NCI-H2081 (cell line): ENCODE data around the gene PILRA.
A peak's percentile ranks its signal among the peaks of the same experiment; 100 is the strongest.
"Not testable (repeated sequence)": the region's sequence is repeated elsewhere in the genome, so short reads cannot be mapped to it uniquely, and the experiment has no call there.

Experiments used
- DNase-seq, 2 experiments: peaks; one replicate each; lab custom pipeline; 2025; lab: John Stamatoyannopoulos, UW

Gene PILRA

DNA sequence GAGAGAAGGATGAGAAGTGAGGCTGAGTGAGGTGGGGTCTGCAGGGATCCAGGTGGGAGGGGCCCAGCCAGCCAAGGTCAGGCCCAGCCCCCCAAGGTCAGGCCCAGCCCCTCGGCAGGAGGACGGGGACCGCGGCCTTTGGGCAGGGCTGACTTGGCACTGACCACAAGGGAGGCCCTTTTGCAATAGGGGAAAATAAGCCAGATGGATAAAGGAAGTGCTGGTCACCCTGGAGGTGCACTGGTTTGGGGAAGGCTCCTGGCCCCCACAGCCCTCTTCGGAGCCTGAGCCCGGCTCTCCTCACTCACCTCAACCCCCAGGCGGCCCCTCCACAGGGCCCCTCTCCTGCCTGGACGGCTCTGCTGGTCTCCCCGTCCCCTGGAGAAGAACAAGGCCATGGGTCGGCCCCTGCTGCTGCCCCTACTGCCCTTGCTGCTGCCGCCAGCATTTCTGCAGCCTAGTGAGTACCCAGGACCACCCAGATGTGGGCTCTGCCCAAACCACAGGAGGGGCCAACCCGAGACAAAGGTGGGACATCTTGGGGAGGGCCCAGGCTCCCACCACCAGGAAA, at the start of gene PILRA:
Gene PILRA, plus strand, starts transcription at position 227 of the 571 bp plus-strand sequence. Its CDS starts 170 bp downstream, at position 397.
- no peak for DNase-seq

- DNase-seq, result not testable (repeated sequence)
These were observed 49.1 kb upstream of the PILRA start for GRCh38 chr7:100324194-100324593.

GRCh38 chr7:100325671-100326070, 47.6 kb upstream of the PILRA start:
- DNase-seq, result not testable (repeated sequence)

DNA sequence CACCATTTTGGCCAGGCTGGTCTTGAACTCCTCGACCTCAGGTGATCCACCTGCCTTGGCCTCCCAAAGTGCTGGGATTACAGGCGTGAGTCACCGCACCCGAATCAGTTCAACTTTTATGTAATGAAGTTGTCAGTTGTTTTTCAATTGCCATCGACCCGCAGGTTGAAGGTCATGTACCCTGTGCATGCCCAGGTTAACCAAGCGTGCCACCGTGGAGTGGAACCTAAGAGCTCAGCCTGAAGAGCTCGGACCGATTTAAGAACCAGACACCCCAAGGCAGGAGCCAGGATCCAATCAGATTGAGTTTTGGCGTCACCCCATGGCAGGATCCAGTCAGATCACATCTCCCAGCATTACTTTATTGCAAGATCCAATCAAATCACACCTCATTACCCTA, 46.4 kb upstream of the PILRA start:
- not testable (repeated sequence) for DNase-seq

DNA sequence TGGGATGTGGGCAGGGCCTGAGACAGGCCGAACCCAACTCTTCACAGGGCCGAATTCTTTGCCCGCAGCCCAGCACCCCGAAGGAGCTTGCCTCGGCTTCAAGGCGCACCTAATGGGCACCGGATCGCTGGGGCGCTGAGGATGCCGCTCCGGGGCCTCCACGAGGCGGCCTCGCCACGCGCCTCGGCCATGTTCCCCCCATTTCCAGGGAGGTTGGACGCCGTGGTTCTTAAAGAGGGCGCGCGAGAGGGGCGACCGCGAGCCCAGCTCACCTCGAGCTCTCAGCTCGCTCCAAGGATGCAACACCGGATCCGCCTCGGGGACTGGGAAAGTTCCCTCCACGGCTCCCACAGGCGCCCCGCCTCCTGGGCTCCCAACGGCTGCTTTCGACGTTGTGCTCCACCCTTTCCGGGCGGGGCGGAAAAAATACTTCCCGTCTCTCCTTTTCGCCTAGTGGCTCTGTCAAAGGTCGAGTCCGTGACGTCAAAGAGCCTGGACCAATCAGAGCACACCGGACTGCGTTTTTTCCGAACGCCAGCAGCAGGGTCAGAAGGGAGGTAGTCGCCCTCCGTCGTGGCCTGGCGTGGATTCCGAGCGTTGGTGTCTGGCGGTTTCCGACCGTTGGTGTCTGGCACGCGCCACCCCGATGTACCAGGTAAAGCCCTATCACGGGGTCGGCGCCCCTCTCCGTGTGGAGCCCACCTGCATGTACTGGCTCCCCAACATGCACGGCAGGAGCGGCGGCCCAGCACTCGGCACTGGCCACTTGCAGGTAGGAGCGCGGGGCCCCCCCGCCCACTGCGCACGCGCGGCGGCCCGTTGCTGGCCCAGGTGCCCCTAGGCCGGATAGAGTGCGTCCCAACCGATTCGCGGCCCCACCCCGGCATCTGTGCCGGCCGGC, 37.5 kb upstream of the PILRA start:
- peak; percentile 90 to 96 for DNase-seq

DNA sequence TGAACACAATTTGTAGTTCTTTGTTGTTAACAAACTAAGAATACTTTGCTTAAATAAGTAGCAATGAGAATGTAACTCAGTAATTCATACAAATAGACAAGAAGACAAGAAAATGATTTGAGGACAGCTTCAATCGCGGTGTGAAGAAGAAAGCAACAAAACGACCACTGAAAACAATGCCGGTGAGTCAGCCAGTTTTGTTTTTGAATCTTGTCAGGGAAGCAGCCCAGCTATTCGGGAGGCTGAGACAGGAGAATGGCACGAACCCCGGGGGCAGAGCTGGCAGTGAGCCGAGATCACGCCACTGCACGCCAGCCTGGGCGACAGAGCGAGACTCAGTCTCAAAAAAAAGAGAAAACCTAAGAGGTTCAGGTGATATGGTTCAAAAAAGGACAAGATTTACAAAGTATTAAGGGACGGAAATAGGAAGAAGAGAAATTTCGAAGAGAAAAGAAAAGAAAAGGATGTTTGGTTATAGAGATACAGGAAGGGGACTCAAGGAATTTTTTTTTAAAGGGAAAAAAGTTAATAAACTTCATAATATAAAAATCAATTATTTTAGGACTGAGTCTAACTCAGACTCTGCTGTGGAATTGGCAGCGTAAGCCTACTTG, 35.1 kb upstream of the PILRA start:
- not testable (repeated sequence) for DNase-seq

DNA sequence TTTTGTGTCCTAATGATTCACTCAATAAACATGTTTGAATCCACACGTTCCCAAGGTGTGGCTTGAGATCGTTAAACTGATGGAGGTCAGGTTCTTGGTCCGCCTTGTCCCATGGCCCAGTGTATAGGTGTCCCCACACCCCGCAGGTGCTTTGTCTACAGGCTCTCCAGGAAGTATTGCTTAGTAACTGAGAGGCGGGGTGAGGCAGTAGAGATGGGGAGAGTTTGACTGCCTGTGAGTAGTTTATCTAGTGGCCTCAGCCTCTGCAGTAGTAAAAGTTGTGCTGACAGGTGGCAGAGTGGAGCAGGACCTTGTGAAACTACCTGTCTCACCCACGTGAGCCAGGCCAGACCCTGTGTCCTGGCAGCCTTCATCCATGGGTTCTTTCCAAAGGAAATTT, 32.0 kb upstream of the PILRA start:
- DNase-seq, result not testable (repeated sequence)

GRCh38 chr7:100342765-100343164, 30.5 kb upstream of the PILRA start:
- no peak for DNase-seq

GRCh38 chr7:100344124-100344559, 29.1 kb upstream of the PILRA start:
- not testable (repeated sequence) for DNase-seq

GRCh38 chr7:100344560-100345287, 28.6 kb upstream of the PILRA start:
- DNase-seq, result peak in 1 of 2 experiments; percentile 14

DNA sequence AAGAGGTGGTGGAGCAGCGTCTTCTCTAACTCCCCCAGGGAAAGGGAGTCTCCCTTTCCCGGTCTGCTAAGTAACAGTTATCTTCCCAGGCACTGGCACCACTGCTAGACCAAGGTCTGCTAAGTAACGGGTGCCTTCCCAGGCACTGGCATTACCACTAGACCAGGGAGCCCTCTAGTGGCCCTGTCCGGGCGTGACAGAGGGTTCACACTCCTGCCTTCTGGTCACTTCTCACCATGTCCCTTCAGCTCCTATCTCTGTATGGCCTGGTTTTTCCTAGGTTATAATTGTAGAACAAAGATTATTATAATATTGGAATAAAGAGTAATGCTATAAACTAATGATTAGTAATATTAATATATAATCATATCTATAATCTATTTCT, 28.0 kb upstream of the PILRA start:
- peak; percentile 50 to 56 for DNase-seq

DNA sequence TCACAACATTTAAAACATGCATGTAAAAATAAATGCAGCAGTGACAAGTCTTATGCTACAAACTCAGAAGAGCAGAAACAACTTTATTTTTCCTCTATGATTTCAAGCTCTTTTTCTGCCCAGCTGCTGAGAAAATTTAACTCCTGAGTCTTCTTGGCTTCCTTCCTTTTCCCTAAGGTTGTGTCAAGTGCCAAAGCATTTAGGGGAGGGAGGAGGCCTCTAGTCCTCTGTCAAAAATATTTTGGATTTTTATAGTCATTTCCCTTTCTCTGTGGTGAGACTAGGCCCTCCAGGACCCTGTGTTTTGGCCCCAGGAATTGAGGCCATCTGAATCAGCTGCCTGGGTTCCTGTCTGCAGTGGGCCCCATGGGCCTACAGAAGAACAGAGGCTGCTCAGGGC, 26.4 kb upstream of the PILRA start:
- DNase-seq, result no peak

DNA sequence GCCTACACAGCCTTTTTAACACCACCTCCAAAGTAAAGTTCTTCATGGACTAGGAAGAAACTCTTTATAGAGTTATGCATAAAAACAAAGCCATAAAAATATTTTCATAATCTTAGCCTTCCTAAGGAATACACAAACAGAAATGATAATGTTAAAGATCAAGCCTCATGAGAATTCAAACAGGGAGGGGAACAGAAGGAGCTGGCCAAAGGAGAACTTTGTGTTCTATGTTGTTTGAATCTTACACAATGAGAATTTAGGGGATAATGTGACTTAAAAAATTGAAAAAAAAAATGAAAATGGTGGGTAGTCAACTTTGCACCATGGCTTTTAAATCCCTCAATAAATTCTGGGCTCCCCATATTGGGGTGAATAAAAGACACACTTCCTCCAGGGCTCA, 24.5 kb upstream of the PILRA start:
- DNase-seq, result no peak

DNA sequence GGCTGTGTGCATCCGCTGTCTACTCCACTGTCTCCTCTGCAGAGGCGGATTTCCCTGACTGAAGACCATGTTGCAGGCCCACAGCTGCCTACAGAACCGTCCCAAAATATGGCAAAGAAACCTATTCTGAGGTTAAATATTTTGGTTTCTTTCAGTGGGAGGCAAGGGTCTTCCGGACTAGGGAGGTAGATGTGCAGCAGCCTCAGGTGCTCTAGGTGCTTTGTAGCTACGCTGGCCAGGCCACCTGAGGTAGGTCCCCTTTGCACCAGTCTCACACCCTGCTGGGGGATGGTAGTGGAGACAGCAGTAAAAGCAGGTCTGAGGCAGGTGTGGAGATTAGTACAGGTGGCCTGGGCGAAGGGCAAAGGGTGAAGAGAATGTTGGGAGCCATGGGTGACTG, 23.5 kb upstream of the PILRA start:
- DNase-seq, result no peak

- no peak for DNase-seq
These were observed 21.6 kb upstream of the PILRA start for GRCh38 chr7:100351657-100352058.

- DNase-seq, result not testable (repeated sequence)
These were observed 21.0 kb upstream of the PILRA start for GRCh38 chr7:100352230-100352781.

DNA sequence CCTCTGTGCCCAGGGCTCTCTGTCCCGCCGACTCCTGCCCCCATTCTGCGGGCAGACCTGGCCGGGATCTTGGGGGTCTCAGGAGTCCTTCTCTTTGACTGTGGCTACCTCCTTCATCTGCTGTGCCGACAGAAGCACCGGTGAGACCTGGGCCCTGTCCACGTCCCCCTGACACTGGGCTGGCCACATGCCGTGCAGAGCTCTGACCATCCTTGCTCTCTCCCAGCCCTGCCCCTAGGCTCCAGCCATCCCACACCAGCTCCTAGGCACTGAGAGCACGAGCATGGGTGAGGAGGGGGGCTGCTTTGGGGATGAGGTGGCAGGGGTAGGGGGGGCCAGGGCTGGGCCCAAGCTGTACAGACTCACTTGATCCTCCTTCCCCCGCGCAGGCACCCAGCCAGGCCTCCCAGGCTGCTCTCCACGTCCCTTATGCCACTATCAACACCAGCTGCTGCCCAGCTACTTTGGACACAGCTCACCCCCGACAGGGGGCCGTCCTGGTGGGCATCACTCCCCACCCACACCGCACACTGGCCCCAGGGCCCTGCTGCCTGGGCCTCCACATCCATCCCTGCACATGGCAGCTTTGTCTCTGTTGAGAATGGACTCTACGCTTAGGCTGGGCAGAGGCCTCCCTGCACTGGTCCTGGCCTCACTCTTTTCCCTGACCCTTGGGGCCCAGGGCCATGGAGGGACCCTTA, 20.2 kb upstream of the PILRA start:
- no peak for DNase-seq

- DNase-seq, result no peak
These were observed 19.5 kb upstream of the PILRA start for GRCh38 chr7:100353685-100354330.

GRCh38 chr7:100356416-100357068, 16.7 kb upstream of the PILRA start:
- no peak for DNase-seq

DNA sequence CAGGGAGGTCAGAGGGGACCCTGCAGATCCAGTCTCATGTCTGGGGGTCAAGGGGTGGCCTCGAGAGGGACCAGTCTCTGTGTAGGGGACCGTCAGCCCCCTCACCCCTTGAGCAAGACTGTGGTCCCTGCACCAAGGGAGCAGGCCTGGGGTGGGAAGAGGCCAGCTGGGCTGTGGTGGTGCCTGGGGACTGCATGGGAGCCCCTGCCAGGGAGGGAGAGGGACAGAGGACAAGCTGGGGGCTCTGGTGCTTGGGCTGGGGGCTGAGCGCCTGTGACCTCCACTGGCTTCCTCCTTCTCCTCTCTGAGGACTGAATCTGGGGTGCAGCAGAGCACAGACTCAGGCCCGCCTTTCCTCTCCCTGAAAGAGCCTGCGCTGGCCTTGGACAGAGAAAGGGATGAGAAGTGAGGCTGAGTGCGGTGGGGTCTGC, 16.1 kb upstream of the PILRA start:
- DNase-seq, result no peak
